Measurements from ENCODE around the gene ZDHHC18.

GRCh38 chr1:26785611-26786436, 40.7 kb upstream of the ZDHHC18 start:
- TF ChIP-seq CTCF (IDR thresholded peaks at IDR 0.05): no peak
- TF ChIP-seq POLR2A (IDR thresholded peaks at IDR 0.05): no peak

All from breast epithelium (tissue), 3 donors.